Measurements from ENCODE around the gene CD48. TPM values are rescaled to one million over a fixed set of nuclear protein-coding genes. Genes with fewer than 3 reads are reported as not detected.

Gene CD48
- total RNA-seq, 1 experiment from 2014 or later: 0.20 TPM

DNA sequence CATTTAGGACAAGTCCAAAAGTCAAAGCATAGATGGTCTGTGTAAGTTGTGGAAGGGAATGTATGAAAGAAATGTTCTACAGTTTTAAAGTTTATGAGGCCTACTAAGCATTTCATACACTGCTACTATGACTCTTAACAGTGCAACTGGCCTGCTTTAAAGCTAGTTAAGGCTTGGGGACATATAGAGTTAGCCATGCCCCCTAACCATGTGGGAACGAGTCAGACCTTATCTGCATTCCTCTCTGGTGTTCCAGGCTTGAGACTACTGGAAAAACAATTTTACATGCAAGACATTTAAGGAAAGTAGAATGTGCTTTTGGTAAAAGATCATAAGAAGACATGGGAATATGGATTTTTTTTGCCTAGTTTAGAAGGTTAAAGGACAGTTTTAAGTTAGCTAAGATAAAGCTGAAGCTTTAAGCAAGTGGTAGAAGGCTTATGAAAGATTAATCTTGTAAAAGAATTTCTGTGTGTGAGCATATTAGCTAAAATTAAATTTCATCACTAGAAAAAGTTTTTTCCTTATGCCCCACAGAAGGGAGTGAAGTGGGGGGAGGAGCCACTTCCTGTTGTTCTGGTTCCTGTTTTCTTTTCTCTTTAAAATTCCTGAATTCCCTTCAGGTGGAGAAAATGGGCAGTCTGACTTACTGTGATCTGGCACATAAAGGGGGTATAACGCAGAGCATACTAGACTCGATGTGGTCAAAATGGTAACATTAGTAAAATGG is 8.9 kb upstream of the CD48 start:
- DNase-seq (ENCODE audit: low read depth, low spot score) (no peak), ATAC-seq (no peak; the same call in 1 of the 2 replicates)
- RAD21 ChIA-PET (ENCODE audit: low non-redundant PET in 1 of 2, low total read pairs in 2 of 2, uncharacterized antibody in 2 of 2, unreplicated experiment in 2 of 2): no interaction called here
- no peaks in the 10 kb centered on the region for H3K9me2 ChIP-seq (ENCODE audit: insufficient read depth)
- no peaks in the 10 kb centered on the region for H3K27me3 ChIP-seq (ENCODE audit: insufficient read depth, low read length)
- H3K79me2 ChIP-seq (ENCODE audit: insufficient read depth, low read length): no peaks in the 10 kb centered on the region
- no peak overlapping the region for H3K9ac ChIP-seq (ENCODE audit: low read length)
- H4K20me1 ChIP-seq (ENCODE audit: insufficient read depth): no peaks in the 10 kb centered on the region
- CTCF ChIA-PET: interaction anchor here (1.5 kb wide), 1 partner anchor 57 kb away, joined by 3 read pairs; no protein-coding TSS in a partner anchor
- POLR2A ChIA-PET: no interaction called here
- no peak overlapping the region for H2AFZ ChIP-seq (ENCODE audit: low read depth, low read length, poor library complexity, severe bottlenecking)
- intact Hi-C loops (cut with micrococcal nuclease): loop anchor here (10.0 kb wide), 1 partner anchor 424 kb away; no protein-coding TSS in a partner anchor
- H3K4me2 ChIP-seq (ENCODE audit: low read length): no peak overlapping the region
- no peaks in the 10 kb centered on the region for H3K9me3 ChIP-seq (ENCODE audit: control insufficient read depth in 1 of 2, insufficient read depth in 1 of 2, low read depth in 1 of 2, low read length in 2 of 2)
- no peak for TF ChIP-seq SP1 (IDR thresholded peaks at IDR 0.05; ENCODE audit: low read depth)
- TF ChIP-seq, protein P1, sequence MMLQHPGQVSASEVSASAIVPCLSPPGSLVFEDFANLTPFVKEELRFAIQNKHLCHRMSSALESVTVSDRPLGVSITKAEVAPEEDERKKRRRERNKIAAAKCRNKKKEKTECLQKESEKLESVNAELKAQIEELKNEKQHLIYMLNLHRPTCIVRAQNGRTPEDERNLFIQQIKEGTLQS (IDR thresholded peaks at IDR 0.05): no peak
- TF ChIP-seq POLR2A (IDR thresholded peaks at IDR 0.05; ENCODE audit: borderline replicate concordance, extremely low read depth, insufficient read depth, insufficient read length): no peak
- TF ChIP-seq SIN3A (IDR thresholded peaks at IDR 0.05; ENCODE audit: low read depth): no peak
- no peak for TF ChIP-seq EZH2 (IDR thresholded peaks at IDR 0.05)
- TF ChIP-seq, protein P2, sequence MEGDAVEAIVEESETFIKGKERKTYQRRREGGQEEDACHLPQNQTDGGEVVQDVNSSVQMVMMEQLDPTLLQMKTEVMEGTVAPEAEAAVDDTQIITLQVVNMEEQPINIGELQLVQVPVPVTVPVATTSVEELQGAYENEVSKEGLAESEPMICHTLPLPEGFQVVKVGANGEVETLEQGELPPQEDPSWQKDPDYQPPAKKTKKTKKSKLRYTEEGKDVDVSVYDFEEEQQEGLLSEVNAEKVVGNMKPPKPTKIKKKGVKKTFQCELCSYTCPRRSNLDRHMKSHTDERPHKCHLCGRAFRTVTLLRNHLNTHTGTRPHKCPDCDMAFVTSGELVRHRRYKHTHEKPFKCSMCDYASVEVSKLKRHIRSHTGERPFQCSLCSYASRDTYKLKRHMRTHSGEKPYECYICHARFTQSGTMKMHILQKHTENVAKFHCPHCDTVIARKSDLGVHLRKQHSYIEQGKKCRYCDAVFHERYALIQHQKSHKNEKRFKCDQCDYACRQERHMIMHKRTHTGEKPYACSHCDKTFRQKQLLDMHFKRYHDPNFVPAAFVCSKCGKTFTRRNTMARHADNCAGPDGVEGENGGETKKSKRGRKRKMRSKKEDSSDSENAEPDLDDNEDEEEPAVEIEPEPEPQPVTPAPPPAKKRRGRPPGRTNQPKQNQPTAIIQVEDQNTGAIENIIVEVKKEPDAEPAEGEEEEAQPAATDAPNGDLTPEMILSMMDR (IDR thresholded peaks at IDR 0.05 in 2 of 3, conservative IDR thresholded peaks at IDR 0.05 in 1 of 3; ENCODE audit: borderline replicate concordance in 1 of 3, insufficient read depth in 1 of 3, low read depth in 2 of 3, low read length in 2 of 3): no peak
- no peak for TF ChIP-seq ZFX (IDR thresholded peaks at IDR 0.05)
- no peak for TF ChIP-seq EGR1 (IDR thresholded peaks at IDR 0.05; ENCODE audit: low read depth)
- BruUV-seq (replicated peaks): no TSS peak
- no peaks in the 10 kb centered on the region for H3K4me1 ChIP-seq (ENCODE audit: control insufficient read depth in 1 of 2, insufficient read depth in 2 of 2, low read length in 2 of 2)
- no peak overlapping the region for H3K4me3 ChIP-seq (replicated peaks in 1 of 2; ENCODE audit: low read depth in 1 of 2, low read length in 2 of 2)
- H3K27ac ChIP-seq (ENCODE audit: low read depth, low read length): no peak overlapping the region
- H3K36me3 ChIP-seq (ENCODE audit: control insufficient read depth in 1 of 2, insufficient read depth in 2 of 2, low read length in 2 of 2): no peaks in the 10 kb centered on the region
